HL-60 (cell line): ENCODE results near the gene ARHGAP26.

ENCODE experiments used
- CTCF ChIP-seq: IDR thresholded peaks from one replicate; pipeline ENCODE4 v1.5.1; 2011; ENCODE audit warnings: low read length, control low read depth, inconsistent platforms; ENCODE audit not compliant: insufficient read depth
- GABPA ChIP-seq: IDR thresholded peaks from 2 replicates; pipeline ENCODE4 v1.6.1; 2012; ENCODE audit warnings: low read depth
- POLR2AphosphoS5 ChIP-seq: IDR thresholded peaks from 2 replicates; pipeline ENCODE4 v1.6.1; 2012; ENCODE audit warnings: low read depth
- REST ChIP-seq: IDR thresholded peaks from 2 replicates; pipeline ENCODE4 v1.6.1; 2012; ENCODE audit warnings: low read depth; ENCODE audit not compliant: insufficient replicate concordance

- no peak for TF ChIP-seq CTCF
- TF ChIP-seq GABPA, result no peak
- TF ChIP-seq POLR2AphosphoS5, result no peak
- no peak for TF ChIP-seq REST
Measured at GRCh38 chr5:142757564-142757963, 12.6 kb upstream of the ARHGAP26 start.
